Fibroblast of skin of right quadriceps (primary cell): ENCODE results near the gene C2orf42.
"Not testable (repeated sequence)": the region's sequence is repeated elsewhere in the genome, so short reads cannot be mapped to it uniquely, and the experiment has no call there.

Experiments used
- DNase-seq: peaks from one replicate; pipeline ENCODE4 v3.0.0-alpha.2; 2013

Gene C2orf42

DNA sequence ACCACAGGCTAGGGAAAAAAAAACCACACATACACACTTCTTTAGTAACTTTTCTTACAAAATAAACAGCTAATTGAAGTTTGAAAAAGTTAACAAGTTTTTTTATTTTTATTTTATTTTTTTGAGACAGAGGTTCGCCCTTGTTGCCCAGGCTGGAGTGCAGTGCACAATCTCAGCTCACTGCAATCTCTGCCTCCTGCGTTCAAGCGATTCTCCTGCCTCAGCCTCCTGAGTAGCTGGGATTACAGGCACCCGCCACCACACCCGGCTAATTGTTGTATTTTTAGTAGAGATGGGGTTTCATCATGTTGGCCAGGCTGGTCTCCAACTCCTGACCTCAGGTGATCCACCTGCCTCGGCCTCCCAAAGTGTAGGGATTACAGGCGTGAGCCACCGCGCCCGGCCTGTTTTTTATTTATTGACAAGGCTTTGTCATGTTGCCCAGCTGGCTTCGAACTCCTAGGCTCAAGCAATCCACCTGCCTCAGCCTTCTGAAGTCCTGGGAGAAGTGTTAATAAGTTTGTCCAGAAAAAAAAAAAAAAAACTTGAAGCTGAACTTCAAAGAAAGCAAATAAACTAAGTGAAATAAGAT is 21.1 kb downstream of the C2orf42 start:
- DNase-seq, result not testable (repeated sequence)

DNA sequence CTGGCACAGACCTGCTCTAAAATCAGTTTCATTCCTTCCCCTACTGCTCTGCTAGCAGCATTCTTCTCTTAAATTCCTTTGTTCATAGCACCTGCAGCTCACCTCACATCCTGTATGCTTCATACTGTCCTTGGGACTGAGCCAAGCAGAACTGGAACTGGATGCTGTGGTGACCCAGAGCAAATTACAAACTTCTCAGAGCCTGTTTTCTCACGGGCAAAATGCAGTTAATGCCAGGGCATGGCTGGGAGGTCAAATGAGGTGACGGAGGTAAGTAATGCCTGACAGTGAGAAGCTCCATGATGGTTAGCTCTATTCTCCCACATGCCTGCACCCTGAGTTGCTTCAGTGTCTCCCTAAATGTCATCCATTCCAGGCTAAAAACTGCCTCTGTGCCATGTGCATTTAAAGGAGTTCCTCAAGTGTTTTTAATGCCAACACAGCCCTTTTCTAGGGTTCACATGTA is 29.7 kb downstream of the C2orf42 start:
- DNase-seq, result no peak

DNA sequence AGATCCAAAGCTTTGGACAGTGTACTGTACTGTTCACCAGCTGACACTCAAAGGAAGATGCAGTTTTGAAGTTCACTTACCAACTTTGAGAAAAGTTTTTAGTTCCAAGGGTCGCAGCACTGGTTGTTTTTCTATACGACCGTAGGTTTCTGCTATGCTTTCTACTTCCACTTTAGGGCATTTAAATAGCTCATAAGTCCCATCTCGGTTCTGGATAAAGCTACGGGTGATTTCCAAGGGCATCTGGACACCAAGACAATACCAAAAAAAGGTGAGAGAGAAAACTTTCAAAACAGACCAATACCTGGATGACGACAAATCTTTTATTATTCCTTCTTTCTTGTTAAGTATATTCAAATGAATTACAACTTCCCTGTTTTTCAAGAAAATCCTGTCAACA is 30.3 kb downstream of the C2orf42 start:
- no peak for DNase-seq

DNA sequence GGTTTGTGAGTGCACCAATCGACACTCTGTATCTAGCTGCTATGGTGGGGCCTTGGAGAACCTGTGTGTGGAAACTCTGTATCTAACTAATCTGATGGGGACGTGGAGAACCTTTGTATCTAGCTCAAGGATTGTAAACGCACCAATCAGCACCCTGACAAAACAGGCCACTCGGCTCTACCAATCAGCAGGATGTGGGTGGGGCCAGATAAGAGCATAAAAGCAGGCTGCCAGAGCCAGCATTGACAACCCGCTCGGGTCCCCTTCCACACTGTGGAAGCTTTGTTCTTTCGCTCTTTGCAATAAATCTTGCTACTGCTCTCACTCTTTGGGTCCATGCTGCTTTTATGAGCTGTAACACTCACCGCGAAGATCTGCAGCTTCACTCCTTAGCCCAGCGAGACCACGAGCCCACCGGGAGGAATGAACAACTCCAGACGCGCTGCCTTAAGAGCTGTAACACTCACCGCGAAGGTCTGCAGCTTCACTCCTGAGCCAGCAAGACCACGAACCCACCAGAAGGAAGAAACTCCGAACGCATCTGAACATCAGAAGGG is 41.6 kb downstream of the C2orf42 start:
- not testable (repeated sequence) for DNase-seq

DNA sequence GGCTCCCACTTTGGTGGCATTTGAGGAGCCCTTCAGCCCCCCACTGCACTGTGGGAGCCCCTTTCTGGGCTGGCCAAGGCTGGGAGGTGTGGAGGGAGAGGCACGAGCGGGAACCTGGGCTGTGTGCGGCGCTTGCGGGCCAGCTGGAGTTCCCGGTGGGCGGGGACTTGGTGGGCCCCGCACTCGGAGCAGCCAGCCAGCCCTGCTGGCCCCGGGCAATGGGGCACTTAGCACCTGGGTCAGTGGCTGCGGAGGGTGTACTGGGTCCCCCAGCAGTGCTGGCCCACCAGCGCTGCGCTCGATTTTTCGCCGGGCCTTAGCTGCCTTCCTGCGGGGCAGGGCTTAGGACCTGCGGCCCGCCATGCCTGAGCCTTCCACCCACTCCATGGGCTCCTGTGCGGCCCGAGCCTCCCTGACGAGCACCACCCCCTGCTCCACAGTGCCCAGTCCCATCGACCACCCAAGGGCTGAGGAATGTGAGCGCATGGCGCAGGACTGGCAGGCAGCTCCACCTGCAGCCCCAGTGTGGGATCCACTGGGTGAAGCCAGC is 42.5 kb downstream of the C2orf42 start:
- not testable (repeated sequence) for DNase-seq

DNA sequence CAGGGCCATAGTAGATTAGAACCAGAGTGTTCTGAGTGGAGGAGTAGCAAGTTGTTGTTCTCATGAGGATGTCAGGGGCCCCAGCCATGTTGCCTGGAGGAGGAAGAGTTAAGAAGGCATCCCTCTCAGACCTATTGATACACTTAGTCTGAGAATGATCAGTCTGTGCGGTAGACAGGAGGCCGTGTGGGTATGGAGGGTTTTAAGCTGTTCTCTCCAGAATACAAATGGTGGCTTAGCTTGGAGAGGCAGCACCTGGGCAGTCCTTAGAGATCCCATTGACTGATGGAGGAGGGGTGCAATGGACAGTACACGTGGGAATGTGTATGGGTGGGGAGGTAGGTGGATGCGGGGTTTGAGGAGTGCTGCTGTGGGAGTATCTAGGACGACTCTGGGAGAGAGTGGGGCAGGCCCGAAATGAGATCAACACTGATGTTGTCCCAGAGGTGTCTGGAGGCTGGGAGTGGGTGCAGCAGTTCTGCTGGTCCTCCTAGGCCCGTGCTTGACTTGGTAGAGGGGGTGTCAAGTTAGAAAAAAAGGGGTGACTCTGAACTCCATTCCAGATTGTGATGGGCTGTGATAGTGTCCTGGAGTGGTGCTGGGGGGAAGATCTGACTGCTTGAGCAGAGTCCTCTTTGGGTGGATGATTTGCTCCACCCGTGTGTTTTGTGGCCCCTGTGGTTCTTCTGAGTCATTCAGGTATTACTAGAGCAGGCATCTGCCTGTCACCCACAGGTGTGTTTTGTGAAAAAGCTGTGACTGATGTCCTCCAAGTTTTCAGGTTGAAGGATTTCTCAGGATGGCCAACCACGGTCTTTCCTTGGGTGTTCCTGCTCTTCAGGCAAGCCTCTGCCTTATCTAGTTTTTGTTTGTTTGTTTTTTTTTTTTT is 44.7 kb downstream of the C2orf42 start:
- no peak for DNase-seq

DNA sequence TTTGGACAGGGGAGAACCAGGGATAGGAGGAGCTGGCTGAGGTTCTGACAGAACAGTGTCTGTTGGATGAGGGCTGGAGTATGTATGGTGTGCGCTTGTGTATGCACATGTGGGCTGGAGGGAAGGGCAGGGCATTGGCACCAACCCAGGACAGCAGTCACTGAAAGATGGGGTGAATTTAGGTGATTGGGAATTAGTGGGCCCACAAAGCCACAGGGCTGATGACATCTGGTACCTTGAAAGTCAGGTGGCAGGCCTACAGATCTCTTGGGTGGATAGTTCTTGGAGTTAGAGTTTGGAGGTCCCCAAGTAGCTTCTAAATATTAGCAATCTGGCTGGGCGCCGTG is 45.7 kb downstream of the C2orf42 start:
- no peak for DNase-seq

DNA sequence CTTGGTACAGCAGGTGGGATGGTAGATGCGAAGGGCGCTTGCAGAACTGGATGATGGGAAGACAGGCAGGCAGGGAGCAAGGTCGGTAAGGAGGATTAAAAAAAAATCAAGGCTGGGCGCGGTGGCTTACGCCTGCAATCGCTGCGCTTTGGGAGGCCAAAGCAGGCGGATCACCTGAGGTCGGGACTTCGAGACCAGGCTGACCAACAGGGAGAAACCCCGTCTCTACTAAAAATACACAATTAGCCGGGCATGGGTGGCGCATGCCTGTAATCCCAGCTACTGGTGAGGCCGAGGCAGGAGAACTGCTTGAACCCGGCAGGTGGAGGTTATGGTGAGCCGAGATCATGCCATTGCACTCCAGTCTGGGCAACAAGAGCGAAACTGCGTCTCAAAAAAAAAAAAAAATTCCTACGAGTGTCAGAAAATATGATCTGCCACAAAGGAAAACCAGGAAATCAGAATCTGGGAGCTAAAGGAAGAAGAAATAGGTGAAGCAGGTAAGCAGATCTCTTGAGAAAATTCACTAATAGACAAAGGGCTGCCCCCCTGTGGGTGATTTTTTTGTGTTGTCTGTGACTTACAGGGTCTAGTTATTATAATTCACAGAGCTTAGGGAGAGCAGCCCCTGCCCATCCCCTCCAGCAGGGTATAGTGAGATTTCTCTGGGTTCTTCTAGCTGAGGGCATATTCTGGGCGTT is 46.2 kb downstream of the C2orf42 start:
- DNase-seq, result no peak

DNA sequence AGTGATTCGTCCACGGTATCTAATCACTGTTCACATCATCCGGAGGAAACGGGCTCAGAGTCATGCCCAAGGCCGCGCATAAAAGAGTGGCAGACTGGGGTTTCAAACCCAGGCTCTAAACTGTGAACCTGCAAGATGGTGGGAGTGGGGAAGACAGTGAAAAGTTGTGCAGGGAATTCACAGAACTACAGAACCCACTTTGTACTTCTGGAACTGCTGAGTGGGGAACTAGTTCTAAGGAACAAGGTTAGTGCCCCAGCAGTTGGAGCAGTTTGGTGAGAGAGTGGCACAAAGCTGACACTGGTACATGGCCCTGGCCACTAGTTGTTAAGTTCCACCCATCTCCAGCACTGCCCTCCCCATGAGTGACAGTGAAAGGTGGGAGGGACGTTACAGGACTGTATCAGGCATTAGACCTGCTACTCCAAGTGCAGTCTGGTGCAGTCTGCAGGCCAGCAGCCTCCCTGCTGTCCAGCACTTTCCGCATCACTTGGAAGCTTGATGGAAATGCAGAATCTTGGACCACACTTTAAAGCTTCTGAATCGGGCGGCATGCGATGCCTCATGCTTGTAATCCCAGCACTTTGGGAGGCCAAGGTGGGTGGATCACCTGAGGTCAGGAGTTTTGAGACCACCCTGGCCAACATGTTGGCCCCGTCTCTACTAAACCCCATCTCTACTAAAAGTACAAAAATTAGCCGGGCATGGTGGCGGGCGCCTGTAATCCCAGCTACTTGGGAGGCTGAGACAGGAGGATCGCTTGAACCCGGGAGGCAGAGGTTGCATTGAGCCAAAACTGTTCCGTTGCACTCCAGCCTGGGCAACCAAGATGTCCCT is 47.3 kb downstream of the C2orf42 start:
- DNase-seq, result peak; percentile 29

DNA sequence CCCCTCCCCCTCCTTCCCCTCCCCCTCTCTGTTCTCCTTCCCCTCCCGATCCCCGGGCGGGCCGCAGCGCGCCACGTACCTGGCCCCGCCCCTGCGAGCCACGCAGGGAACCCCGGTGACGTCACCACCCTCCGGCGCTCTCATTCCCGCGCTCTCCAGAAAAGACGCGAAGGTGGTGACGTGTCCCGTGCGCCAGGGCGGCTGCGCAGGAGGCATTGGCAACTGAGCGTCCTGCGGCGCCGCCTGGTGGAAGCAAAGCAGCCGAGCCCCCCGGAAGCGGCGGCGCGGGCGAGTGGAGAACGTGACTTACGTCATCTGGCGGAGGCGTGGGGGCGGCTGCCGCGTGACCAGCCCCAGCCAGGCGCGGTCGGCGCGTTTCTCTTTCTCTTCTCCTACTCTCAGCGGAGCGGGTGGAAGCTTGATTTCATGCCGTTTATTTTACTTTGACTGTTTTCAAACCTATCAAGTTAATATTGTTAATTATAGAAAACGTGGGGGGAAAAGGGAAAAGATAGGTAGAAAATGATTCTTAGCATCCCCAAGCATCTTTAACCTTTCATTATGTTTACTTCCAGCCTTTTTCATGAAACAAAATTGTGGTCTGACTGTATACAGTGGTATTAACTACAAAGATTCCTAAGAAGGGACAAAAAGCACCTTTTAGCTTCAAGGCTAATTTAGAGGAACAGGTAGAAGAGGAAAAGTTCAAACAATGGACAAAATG is 48.1 kb downstream of the C2orf42 start:
- DNase-seq, result peak; percentile 99

DNA sequence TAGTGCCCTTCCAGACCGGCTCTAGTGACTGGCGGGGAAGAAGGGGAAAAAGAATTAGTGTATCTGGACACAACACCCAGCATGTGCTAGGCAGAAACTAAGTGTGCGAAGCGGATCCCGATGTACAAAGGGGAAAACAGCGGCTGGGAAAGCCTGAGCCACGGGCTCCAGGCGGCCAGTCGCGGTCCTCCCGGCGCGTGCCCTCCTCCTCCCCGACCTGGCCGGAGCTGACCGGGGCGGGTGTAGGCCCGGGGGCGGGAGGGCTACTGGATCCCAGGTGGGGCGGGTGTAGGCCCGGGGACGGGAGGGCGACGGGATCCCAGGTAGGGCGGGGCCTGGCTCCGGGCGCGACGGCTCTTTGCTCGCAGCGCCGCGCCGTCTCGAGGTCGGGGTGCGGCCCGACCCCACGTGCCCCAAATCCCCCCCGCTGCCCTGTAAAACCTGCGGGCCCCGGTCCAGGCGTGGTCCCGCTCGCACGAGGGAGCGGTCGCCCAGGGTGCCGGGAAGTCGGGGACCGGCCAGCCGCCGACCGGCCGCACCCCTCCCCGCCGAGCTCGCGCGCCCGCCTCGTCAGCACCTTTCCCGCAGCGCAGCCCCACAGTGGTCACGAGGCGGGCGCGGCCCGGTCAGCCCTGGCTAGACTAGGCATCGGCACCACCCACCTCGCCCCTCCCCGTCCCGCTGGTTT is 48.8 kb downstream of the C2orf42 start:
- DNase-seq, result peak; percentile 51

DNA sequence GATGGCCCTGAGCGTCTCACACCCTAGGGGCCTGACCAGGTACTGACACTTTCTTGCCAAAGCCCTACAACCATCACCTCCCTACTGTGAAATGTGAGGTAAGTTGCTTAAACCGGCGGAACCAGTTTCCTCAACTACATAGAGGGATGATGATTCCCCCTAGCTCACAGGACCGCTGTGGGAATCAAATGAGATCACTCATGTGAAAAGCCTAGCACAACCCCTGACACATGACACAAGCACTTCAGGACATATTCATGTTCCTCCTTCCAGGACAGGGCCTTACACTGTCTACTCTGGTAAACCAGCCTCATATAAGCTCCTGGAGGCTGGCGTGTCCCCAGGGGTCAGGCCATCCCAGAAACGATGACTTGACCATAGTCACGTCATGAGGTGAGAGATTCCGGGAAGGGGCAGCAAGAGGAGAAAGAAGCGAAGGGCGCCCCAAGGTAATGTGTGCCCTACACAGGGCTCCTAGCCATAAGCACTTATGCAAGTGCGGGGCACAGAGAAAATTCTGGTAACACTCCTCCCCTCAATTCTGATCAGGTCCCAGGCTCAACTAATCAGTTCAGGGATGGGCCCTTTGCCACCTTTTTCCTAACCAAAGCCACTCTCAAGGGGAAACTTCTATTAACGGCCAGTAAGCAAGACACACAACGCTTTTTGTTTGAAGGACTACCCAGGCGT is 49.5 kb downstream of the C2orf42 start:
- DNase-seq, result peak; percentile 42

DNA sequence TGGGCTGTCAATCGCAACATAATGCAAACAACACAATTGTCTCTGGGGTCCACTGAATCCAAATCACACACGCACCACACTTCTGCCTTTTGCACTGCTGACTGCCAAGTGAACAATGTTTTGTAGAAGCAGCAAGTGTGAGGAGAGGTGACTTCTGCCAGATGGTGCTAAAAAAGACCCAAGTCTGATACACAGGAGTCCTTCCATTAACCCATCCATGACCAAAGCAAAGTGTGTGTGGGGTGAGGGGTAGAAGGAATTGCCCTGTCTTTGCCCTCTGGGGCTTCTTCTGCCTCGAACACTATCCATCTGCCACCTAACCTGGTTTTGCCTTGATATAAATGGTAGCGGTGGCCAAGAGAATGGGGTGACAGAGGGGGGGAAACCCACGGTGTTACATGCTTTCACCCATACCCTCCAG is 50.0 kb downstream of the C2orf42 start:
- no peak for DNase-seq

DNA sequence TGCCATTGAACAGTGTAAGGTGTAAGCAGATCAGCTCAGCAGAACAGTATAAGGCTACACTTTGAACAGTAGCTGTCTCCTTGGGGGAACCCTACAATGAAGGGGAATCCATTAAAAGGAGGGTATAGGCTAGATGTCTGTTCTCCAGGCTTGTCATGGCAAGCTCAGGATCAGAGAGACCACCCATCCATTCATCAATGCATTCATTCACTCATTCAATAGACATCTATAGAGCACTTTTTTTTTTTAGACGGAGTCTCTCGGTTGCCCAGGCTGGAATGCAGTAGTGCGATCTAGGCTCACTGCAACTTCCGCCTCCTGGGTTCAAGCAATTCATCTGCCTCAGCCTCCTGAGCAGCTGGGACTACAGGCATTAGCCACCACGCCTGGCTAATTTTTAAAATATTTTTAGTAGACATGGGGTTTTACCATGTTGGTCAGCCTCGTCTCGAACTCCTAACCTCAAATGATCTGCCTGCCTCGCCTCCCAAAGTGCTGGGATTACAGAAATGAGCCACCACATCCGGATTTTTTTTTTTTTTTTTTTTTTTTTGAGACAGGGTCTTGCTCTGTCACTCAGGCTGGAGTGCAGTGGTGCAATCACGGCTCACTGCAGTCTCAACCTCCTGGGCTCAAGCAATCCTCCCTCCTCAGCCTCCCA is 56.4 kb downstream of the C2orf42 start:
- DNase-seq, result not testable (repeated sequence)

DNA sequence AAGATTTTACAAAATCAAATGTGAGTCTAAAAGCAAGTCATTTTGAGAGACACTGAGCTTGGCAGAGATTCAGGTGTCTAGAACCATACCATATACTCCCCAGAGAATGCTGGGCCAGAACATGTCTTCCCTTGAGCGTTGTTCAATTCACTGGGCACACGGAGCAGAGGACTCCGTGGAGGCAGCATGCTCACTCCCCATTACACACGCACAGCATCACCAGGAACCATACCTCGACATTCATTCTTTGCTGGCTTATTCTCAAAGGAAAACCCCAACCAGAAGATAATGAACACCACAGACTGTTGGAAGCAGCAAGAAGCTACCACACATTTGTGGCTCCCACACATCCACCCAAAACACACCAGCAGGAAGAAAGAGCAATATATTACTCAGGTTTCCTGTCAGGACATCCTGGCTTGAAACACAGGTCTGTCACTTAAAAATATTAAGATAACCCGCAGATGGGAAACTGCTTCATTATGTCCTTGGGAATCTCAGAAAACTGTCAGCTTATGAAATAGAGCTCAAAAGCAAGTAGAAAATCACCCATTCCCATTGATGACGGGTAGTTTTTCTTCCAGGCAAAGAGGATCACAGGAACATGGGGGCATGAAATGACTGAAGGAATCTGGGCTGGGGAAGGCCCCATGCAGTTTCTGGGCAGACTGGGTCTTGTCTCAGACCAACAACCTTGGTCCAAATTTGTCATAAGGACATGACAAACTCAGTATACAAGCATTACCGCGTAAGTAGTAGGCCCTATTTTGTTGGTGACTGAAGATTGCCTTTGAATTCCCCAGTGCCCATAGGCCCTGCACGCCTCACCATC is 57.1 kb downstream of the C2orf42 start:
- DNase-seq, result no peak

DNA sequence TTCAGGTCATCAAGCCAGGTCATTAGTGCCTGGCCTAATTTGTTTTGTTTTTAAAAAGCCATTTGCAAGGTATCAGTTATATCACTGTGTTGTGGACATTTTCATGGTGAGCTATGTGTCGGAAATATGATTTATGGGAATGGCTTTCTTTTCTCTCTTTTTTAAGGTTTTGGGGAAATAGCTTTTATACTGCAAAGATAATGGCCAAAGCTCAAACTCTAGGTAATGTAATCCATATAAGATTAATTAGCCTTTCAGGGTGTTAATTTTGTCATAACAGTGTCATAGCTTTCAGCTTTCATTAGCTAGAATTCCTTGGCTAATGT is 57.7 kb downstream of the C2orf42 start:
- no peak for DNase-seq

DNA sequence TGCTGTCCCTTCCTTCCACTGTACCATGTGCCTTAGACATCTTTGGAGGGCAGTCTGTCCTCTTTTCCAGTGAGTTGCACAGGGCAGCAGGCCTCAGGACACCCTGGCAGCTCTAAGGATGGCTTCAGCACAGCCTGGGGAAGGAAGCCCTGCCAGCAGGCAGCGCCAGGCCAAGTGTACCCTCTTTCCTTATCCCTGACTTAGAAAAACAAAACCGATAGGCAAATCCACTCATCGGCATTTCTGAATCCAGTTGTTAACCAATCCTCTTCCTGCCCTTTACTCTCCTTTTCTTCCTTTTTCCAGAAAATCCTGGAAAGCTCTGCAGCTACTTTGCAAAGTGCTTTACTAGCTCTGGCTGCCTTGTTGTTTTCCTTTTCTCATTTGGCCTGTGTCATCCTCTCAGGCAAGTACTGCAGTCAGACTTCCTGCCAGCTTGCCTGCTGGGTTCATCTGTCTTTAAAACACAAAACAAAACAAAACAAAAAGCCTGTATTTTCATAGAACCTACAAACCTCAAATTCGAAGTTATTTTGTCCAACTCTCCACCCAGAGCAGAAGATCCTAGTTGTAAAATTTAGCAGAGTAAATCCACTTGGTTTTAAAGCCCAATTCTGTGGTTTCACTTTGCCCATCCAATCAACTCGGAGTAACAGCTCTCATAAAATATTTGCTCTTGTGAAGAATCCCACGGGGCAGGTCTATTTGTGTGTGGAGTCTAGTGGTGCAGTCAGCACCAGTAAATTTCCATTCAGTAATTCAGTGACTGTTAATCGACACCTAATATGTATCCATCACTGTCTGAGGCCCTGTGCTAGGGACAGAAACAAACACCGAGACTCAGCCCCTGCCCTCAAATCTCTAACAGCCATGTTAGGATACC is 58.3 kb downstream of the C2orf42 start:
- DNase-seq, result peak; percentile 49
